ENCODE data around the gene ASIC2. TPM values are rescaled to one million over a fixed set of nuclear protein-coding genes. Genes with fewer than 3 reads are reported as not detected.

ASIC2 gene
- total and polyA plus RNA-seq, 2 donors (not counting 1 experiment from before 2014, with no cell fraction given), result not detected

- DNase-seq (no peak), ATAC-seq (ENCODE audit: low read depth) (no peak)
- Histone ChIP-seq H3K36me3 (replicated peaks in 1 of 2; ENCODE audit: control extremely low read depth in 1 of 2, control insufficient read depth in 1 of 2, extremely low read depth in 1 of 2, insufficient read depth in 2 of 2, low read length in 1 of 2) (no peaks in the 10 kb centered on the region), H4K20me1 (ENCODE audit: control insufficient read depth, insufficient read depth, low read length, poor library complexity, severe bottlenecking) (no peaks in the 10 kb centered on the region), H3K27me3 (replicated peaks in 1 of 4; ENCODE audit: control extremely low read depth in 1 of 4, control insufficient read depth in 3 of 4, insufficient read depth in 4 of 4, low read length in 3 of 4) (no peaks in the 10 kb centered on the region), H3K4me2 (replicated peaks; ENCODE audit: low read depth, low read length, poor library complexity, severe bottlenecking) (no peak overlapping the region), H2AFZ (ENCODE audit: insufficient read depth, low read depth, low read length, poor library complexity, severe bottlenecking) (no peak overlapping the region), H3K4me3 (ENCODE audit: control extremely low read depth in 1 of 5, extremely low read depth in 1 of 5, insufficient read depth in 1 of 5, low read depth in 2 of 5, low read length in 4 of 5) (no peak overlapping the region), H3K27ac (ENCODE audit: low read length in 2 of 2) (no peak overlapping the region), H3K9ac (ENCODE audit: low read length) (no peak overlapping the region), H3K4me1 (ENCODE audit: control insufficient read depth in 2 of 2, insufficient read depth in 2 of 2, low read length in 2 of 2) (no peaks in the 10 kb centered on the region), H3K9me3 (ENCODE audit: control extremely low read depth in 1 of 3, control insufficient read depth in 2 of 3, insufficient read depth in 1 of 3, low read length in 2 of 3) (no peaks in the 10 kb centered on the region), H3K79me2 (ENCODE audit: control insufficient read depth, insufficient read depth, low read length) (no peaks in the 10 kb centered on the region)
- intact Hi-C loops (cut with micrococcal nuclease), result no loop called here
- Mint-ChIP-seq H3K27me3 (peaks cover 17% of the 10 kb centered on the region), H3K27ac (no peak overlapping the region), H3K4me3 (no peak overlapping the region), H3K4me1 (no peaks in the 10 kb centered on the region), H3K9me3 (ENCODE audit: insufficient read depth) (no peaks in the 10 kb centered on the region)
- TF ChIP-seq CTCF (IDR thresholded peaks at IDR 0.05), result no peak
- ChIA-PET POLR2A (no interaction called here), CTCF (interaction anchor here (2.1 kb wide), 1 partner anchor 18 kb away, joined by 7 read pairs; no protein-coding TSS in a partner anchor)
- 67% methylated on average over 9 of the region's 9 CpGs for WGBS (ENCODE audit: insufficient coverage)
These were observed 277.3 kb downstream of the ASIC2 start for GRCh38 chr17:33015716-33016346.

- Histone ChIP-seq H4K20me1 (ENCODE audit: control insufficient read depth, insufficient read depth, low read length, poor library complexity, severe bottlenecking) (no peaks in the 10 kb centered on the region), H3K9ac (ENCODE audit: low read length) (no peak overlapping the region), H3K36me3 (replicated peaks in 1 of 2; ENCODE audit: control extremely low read depth in 1 of 2, control insufficient read depth in 1 of 2, extremely low read depth in 1 of 2, insufficient read depth in 2 of 2, low read length in 1 of 2) (no peaks in the 10 kb centered on the region), H2AFZ (ENCODE audit: insufficient read depth, low read depth, low read length, poor library complexity, severe bottlenecking) (no peak overlapping the region), H3K4me2 (replicated peaks; ENCODE audit: low read depth, low read length, poor library complexity, severe bottlenecking) (no peak overlapping the region), H3K27me3 (replicated peaks in 1 of 4; ENCODE audit: control extremely low read depth in 1 of 4, control insufficient read depth in 3 of 4, insufficient read depth in 4 of 4, low read length in 3 of 4) (no peaks in the 10 kb centered on the region), H3K79me2 (ENCODE audit: control insufficient read depth, insufficient read depth, low read length) (no peaks in the 10 kb centered on the region), H3K4me1 (ENCODE audit: control insufficient read depth in 2 of 2, insufficient read depth in 2 of 2, low read length in 2 of 2) (no peaks in the 10 kb centered on the region), H3K27ac (ENCODE audit: low read length in 2 of 2) (no peak overlapping the region), H3K4me3 (ENCODE audit: control extremely low read depth in 1 of 5, extremely low read depth in 1 of 5, insufficient read depth in 1 of 5, low read depth in 2 of 5, low read length in 4 of 5) (no peak overlapping the region), H3K9me3 (ENCODE audit: control extremely low read depth in 1 of 3, control insufficient read depth in 2 of 3, insufficient read depth in 1 of 3, low read length in 2 of 3) (no peaks in the 10 kb centered on the region)
- CTCF ChIA-PET, result interaction anchor here (2.1 kb wide), 1 partner anchor 16 kb away, joined by 7 read pairs; no protein-coding TSS in a partner anchor
- 89% methylated on average over 4 of the region's 7 CpGs for WGBS (ENCODE audit: insufficient coverage)
- no peak for DNase-seq
- no peak for TF ChIP-seq CTCF (IDR thresholded peaks at IDR 0.05)
- TF ChIP-seq EZH2 (IDR thresholded peaks at IDR 0.05; ENCODE audit: borderline replicate concordance, insufficient read depth, low read depth, low read length, poor library complexity, severe bottlenecking), result no peak
- no peaks in the 10 kb centered on the region for H3K4me1 Mint-ChIP-seq
- POLR2A ChIA-PET, result no interaction called here
- H3K9me3 Mint-ChIP-seq (ENCODE audit: insufficient read depth), result no peaks in the 10 kb centered on the region
- H3K27ac Mint-ChIP-seq, result no peak overlapping the region
- no peak overlapping the region for H3K4me3 Mint-ChIP-seq
- H3K27me3 Mint-ChIP-seq, result peaks cover 18% of the 10 kb centered on the region
- intact Hi-C loops (cut with micrococcal nuclease), result no loop called here
- no peak for ATAC-seq (ENCODE audit: low read depth)
These were observed 278.3 kb downstream of the ASIC2 start for GRCh38 chr17:33014751-33015150.
